ENCODE measurements around the gene KCNC3. TPM values are rescaled to one million over a fixed set of nuclear protein-coding genes. Genes with fewer than 3 reads are reported as not detected.

The KCNC3 gene
- total and polyA plus RNA-seq, 2 donors (not counting 3 experiments of a cell fraction or from before 2014, with no cell fraction given), result 0.22 to 0.91 TPM

DNA sequence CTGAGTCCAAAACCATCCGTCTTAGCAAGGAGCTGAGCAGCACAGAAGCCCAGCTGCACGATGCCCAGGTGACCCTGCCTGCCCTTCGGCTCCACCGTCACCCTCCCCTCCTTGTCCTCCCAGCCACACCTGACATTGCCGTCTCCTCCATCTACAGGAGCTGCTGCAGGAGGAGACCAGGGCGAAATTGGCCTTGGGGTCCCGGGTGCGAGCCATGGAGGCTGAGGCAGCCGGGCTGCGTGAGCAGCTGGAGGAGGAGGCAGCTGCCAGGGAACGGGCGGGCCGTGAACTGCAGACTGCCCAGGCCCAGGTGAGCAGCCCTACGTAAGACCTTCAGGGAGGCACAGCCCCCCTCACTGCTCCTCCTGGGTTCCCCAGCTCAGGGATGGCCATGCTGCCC is 49.1 kb downstream of the KCNC3 start:
- Histone ChIP-seq H2AFZ (ENCODE audit: low read depth, low read length) (no peak overlapping the region), H4K20me1 (replicated peaks; ENCODE audit: control insufficient read depth, extremely low read depth, insufficient read depth, low read length) (no peaks in the 10 kb centered on the region), H3K36me3 (ENCODE audit: control insufficient read depth in 2 of 2, extremely low read depth in 1 of 2, insufficient read depth in 2 of 2, low read length in 2 of 2) (no peaks in the 10 kb centered on the region), H3K4me3 (replicated peaks in 1 of 3; ENCODE audit: insufficient read depth in 1 of 3, low read depth in 1 of 3, low read length in 3 of 3) (no peak overlapping the region), H3K79me2 (ENCODE audit: control insufficient read depth, insufficient read depth, low read length) (no peaks in the 10 kb centered on the region), H3K27ac (ENCODE audit: insufficient read depth, low read depth, low read length) (no peak overlapping the region), H3K9ac (replicated peaks; ENCODE audit: extremely low read depth, insufficient read depth, low read length) (no peak overlapping the region), H3K9me3 (replicated peaks; ENCODE audit: control insufficient read depth, insufficient read depth, low read length) (no peaks in the 10 kb centered on the region), H3K27me3 (ENCODE audit: control insufficient read depth in 2 of 2, insufficient read depth in 2 of 2, low read length in 2 of 2) (no peaks in the 10 kb centered on the region), H3K9me1 (replicated peaks; ENCODE audit: control insufficient read depth, extremely low read depth, insufficient read depth, low read length) (no peaks in the 10 kb centered on the region), H3K4me1 (ENCODE audit: control insufficient read depth, extremely low read depth, insufficient read depth, low read length) (no peaks in the 10 kb centered on the region), H3K4me2 (ENCODE audit: insufficient read depth, low read length) (no peak overlapping the region)
- CTCF ChIA-PET, result interaction anchor here (0.9 to 1.3 kb wide), 3 partner anchors 9 to 28 kb away, joined by 3 to 4 read pairs (median 4); no protein-coding TSS in a partner anchor
- dilution Hi-C loops (cut with MboI; ENCODE audit: extremely low pct_ligation_motif_present, low sequenced_read_pairs), result no loop called here
- TF ChIP-seq FOS (IDR thresholded peaks at IDR 0.05; ENCODE audit: borderline replicate concordance, insufficient read depth, low read length) (no peak), POLR2A (IDR thresholded peaks at IDR 0.05; ENCODE audit: low read depth, low read length) (no peak), JUN (IDR thresholded peaks at IDR 0.05; ENCODE audit: borderline replicate concordance, insufficient read depth, insufficient read length, low read depth) (no peak), GATA2 (IDR thresholded peaks at IDR 0.05; ENCODE audit: insufficient read depth, insufficient read length, low read depth, low read length) (no peak)
- TF ChIP-seq, protein P1, sequence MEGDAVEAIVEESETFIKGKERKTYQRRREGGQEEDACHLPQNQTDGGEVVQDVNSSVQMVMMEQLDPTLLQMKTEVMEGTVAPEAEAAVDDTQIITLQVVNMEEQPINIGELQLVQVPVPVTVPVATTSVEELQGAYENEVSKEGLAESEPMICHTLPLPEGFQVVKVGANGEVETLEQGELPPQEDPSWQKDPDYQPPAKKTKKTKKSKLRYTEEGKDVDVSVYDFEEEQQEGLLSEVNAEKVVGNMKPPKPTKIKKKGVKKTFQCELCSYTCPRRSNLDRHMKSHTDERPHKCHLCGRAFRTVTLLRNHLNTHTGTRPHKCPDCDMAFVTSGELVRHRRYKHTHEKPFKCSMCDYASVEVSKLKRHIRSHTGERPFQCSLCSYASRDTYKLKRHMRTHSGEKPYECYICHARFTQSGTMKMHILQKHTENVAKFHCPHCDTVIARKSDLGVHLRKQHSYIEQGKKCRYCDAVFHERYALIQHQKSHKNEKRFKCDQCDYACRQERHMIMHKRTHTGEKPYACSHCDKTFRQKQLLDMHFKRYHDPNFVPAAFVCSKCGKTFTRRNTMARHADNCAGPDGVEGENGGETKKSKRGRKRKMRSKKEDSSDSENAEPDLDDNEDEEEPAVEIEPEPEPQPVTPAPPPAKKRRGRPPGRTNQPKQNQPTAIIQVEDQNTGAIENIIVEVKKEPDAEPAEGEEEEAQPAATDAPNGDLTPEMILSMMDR (IDR thresholded peaks at IDR 0.05; ENCODE audit: extremely low read depth in 1 of 2, insufficient read depth in 1 of 2, low read depth in 1 of 2, low read length in 2 of 2), result no peak
- TF ChIP-seq, protein P2, sequence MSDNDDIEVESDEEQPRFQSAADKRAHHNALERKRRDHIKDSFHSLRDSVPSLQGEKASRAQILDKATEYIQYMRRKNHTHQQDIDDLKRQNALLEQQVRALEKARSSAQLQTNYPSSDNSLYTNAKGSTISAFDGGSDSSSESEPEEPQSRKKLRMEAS (IDR thresholded peaks at IDR 0.05; ENCODE audit: insufficient read depth, insufficient read length), result no peak
- BruUV-seq (replicated peaks), result no TSS peak
- intact Hi-C loops (cut with micrococcal nuclease), result no loop called here
- DNase-seq (ENCODE audit: low read depth, low spot score) (no peak), FAIRE-seq (no peak)
- POLR2A ChIA-PET, result no interaction called here

Measured in endothelial cell of umbilical vein (primary cell).